WERI-Rb-1 (cell line): ENCODE data around the gene TIPARP.

Experiments used
- DNase-seq: peaks from one replicate; pipeline ENCODE4 v3.0.0-alpha.2; 2020
- H3K27ac ChIP-seq: fragments of 250-450 bp; sonication (Bioruptor Pico); 2 replicates; pipeline ENCODE4 v1.5.1; 2020; ENCODE audit warnings: mild to moderate bottlenecking, moderate library complexity
- H3K27me3 ChIP-seq: fragments of 250-450 bp; sonication (Bioruptor Pico); 2 replicates; pipeline ENCODE4 v1.5.1; 2021; ENCODE audit warnings: mild to moderate bottlenecking, low read depth, moderate library complexity; ENCODE audit not compliant: insufficient read depth, severe bottlenecking
- H3K36me3 ChIP-seq: fragments of 250-450 bp; sonication (Bioruptor Pico); 2 replicates; pipeline ENCODE4 v1.5.1; 2020; ENCODE audit warnings: mild to moderate bottlenecking, moderate library complexity
- H3K4me3 ChIP-seq: 2 replicates; pipeline ENCODE4 v1.5.1; 2011; ENCODE audit warnings: low read depth, mild to moderate bottlenecking, control low read depth, low read length
- H3K9me3 ChIP-seq: fragments of 250-450 bp; sonication (Bioruptor Pico); 2 replicates; pipeline ENCODE4 v1.5.1; 2021; ENCODE audit warnings: mild to moderate bottlenecking, moderate library complexity; ENCODE audit not compliant: severe bottlenecking
- CTCF ChIP-seq: IDR thresholded peaks from 2 replicates; pipeline ENCODE4 v1.5.1; 2011; ENCODE audit warnings: low read depth, mild to moderate bottlenecking, control low read depth, inconsistent platforms, low read length

The TIPARP gene

GRCh38 chr3:156681002-156681401 is 6.6 kb downstream of the TIPARP start:
- peaks cover 23% of the 10 kb centered on the region for H3K36me3 ChIP-seq

GRCh38 chr3:156682501-156682900 is 8.1 kb downstream of the TIPARP start:
- no peak for DNase-seq
- Histone ChIP-seq H3K4me3 (no peak overlapping the region), H3K27me3 (no peaks in the 10 kb centered on the region), H3K36me3 (peaks cover 22% of the 10 kb centered on the region), H3K27ac (no peak overlapping the region; the same call in 1 of the 2 replicates), H3K9me3 (no peaks in the 10 kb centered on the region)
- no peak for TF ChIP-seq CTCF

More at GRCh38 chr3:156681002-156681401, 6.6 kb downstream of the TIPARP start:
- peak; percentile 57 for DNase-seq
- Histone ChIP-seq H3K9me3 (no peaks in the 10 kb centered on the region), H3K27me3 (no peaks in the 10 kb centered on the region), H3K27ac (peak overlapping the region; percentile 57), H3K4me3 (peak overlapping the region; percentile 18; the same call in 1 of the 2 replicates)
- TF ChIP-seq CTCF, result no peak

- Histone ChIP-seq H3K27me3 (no peaks in the 10 kb centered on the region), H3K27ac (no peak overlapping the region; the same call in 1 of the 2 replicates), H3K36me3 (peaks cover 20% of the 10 kb centered on the region), H3K9me3 (no peaks in the 10 kb centered on the region), H3K4me3 (no peak overlapping the region)
- TF ChIP-seq CTCF, result no peak
- DNase-seq, result no peak
Measured at GRCh38 chr3:156682963-156683362, 8.6 kb downstream of the TIPARP start.

- no peak for DNase-seq
- no peak for TF ChIP-seq CTCF
Measured at GRCh38 chr3:156685198-156685597, 10.8 kb downstream of the TIPARP start.

GRCh38 chr3:156685752-156686151 is 11.4 kb downstream of the TIPARP start:
- H3K4me3 ChIP-seq, result no peak overlapping the region

More at GRCh38 chr3:156685198-156685597, 10.8 kb downstream of the TIPARP start:
- H3K9me3 ChIP-seq, result no peaks in the 10 kb centered on the region
- no peaks in the 10 kb centered on the region for H3K27me3 ChIP-seq
- H3K27ac ChIP-seq, result no peak overlapping the region
- H3K36me3 ChIP-seq, result peaks cover 7% of the 10 kb centered on the region
- no peak overlapping the region for H3K4me3 ChIP-seq

More at GRCh38 chr3:156685752-156686151, 11.4 kb downstream of the TIPARP start:
- no peak overlapping the region for H3K27ac ChIP-seq
- no peaks in the 10 kb centered on the region for H3K9me3 ChIP-seq
- H3K36me3 ChIP-seq, result peaks cover 7% of the 10 kb centered on the region
- no peak for TF ChIP-seq CTCF
- DNase-seq, result no peak
- H3K27me3 ChIP-seq, result no peaks in the 10 kb centered on the region
